ENCODE results near the gene FZD4.

GRCh38 chr11:86993031-86993430, 37.8 kb upstream of the FZD4 start:
- TF ChIP-seq CTCF (IDR thresholded peaks at IDR 0.05) = no peak
- TF ChIP-seq POLR2AphosphoS5 (IDR thresholded peaks at IDR 0.05) = no peak

All from sigmoid colon (tissue), 4 donors.